CD4-positive, alpha-beta T cell (primary cell): ENCODE results near the gene PTPRN2. TPM values are rescaled to one million over a fixed set of nuclear protein-coding genes. Genes with fewer than 3 reads are reported as not detected.

Experiments
- ATAC-seq: fragments of 200-7000 bp; cut with Tn5 transposase; one replicate; pipeline ENCODE4 v1.10.0; 2022; ENCODE audit warnings: mild to moderate bottlenecking; ENCODE audit not compliant: poor library complexity
- CTCF ChIA-PET: fragments of 350-600 bp; sonication (Branson Sonifier 250); formaldehyde crosslinking; loops from one replicate; lab custom pipeline; 2021; ENCODE audit warnings: antibody characterized with exemption, inconsistent platforms; lab: Charles Lee
- POLR2A ChIA-PET: fragments of 350-600 bp; sonication (Branson Sonifier 250); formaldehyde crosslinking; loops from one replicate; lab custom pipeline; 2021; ENCODE audit warnings: antibody characterized with exemption, inconsistent platforms; lab: Charles Lee
- DNase-seq, 14 experiments: peaks; one replicate each; pipeline ENCODE4 v3.0.0-alpha.2; 2013 to 2020; ENCODE audit warnings: mixed read lengths in 2 of 14
- H3K27ac ChIP-seq, 2 donors: one replicate each; pipeline versions ENCODE4 v1.5.1 to v1.7.0; 2013; ENCODE audit warnings: low read length in 2 of 2, low read depth in 1 of 2, mild to moderate bottlenecking in 1 of 2
- H3K27me3 ChIP-seq, 2 experiments: 1 replicate in 1 of 2; 2 replicates in 1 of 2; pipeline versions ENCODE4 v1.6.1 to v1.7.0; 2013; ENCODE audit warnings: low read length in 2 of 2, control low read depth in 1 of 2, mild to moderate bottlenecking in 1 of 2, moderate library complexity in 1 of 2; ENCODE audit not compliant: insufficient read depth in 2 of 2, control insufficient read depth in 1 of 2
- H3K36me3 ChIP-seq: one replicate; pipeline ENCODE4 v1.6.1; 2013; ENCODE audit warnings: low read length, control low read depth; ENCODE audit not compliant: insufficient read depth
- H3K4me1 ChIP-seq: one replicate; pipeline ENCODE4 v1.6.1; 2013; ENCODE audit warnings: low read length, control low read depth; ENCODE audit not compliant: insufficient read depth
- H3K4me3 ChIP-seq: one replicate; pipeline ENCODE4 v1.5.1; 2013; ENCODE audit warnings: mild to moderate bottlenecking, low read length, moderate library complexity
- H3K9me3 ChIP-seq, 2 experiments: 1 replicate in 1 of 2; 2 replicates in 1 of 2; pipeline versions ENCODE4 v1.6.1 to v1.7.0; 2013; ENCODE audit warnings: low read length in 2 of 2, mild to moderate bottlenecking in 2 of 2, control low read depth in 1 of 2, moderate library complexity in 1 of 2; ENCODE audit not compliant: control insufficient read depth in 1 of 2, insufficient read depth in 1 of 2
- H3K27ac Mint-ChIP-seq: one replicate; pipeline ENCODE4 v1.8.0; 2020; ENCODE audit warnings: mixed read lengths
- H3K27me3 Mint-ChIP-seq: one replicate; pipeline ENCODE4 v1.8.0; 2021; ENCODE audit warnings: mixed read lengths
- H3K36me3 Mint-ChIP-seq: one replicate; pipeline ENCODE4 v1.8.0; 2021; ENCODE audit warnings: low read depth, mixed read lengths
- H3K4me1 Mint-ChIP-seq: one replicate; pipeline ENCODE4 v1.8.0; 2021; ENCODE audit warnings: low read depth, mixed read lengths
- H3K4me3 Mint-ChIP-seq: one replicate; pipeline ENCODE4 v1.8.0; 2020; ENCODE audit warnings: mild to moderate bottlenecking, mixed read lengths
- H3K9me3 Mint-ChIP-seq: one replicate; pipeline ENCODE4 v1.8.0; 2020; ENCODE audit warnings: mixed read lengths
- intact Hi-C, 2 experiments: fragments of 100-400 bp; cut with DNase I in 1 of 2; cut with micrococcal nuclease in 1 of 2; formaldehyde crosslinking; loops; one replicate each; pipeline versions ENCODE4 v1.15.1 to v1.9.0; 2023 to 2025; cut with DNase I, micrococcal nuclease
- total RNA-seq, 174 experiments: library from RNA in 2 of 174; stranded (reverse) in 2 of 174; gene quantifications; one replicate each; pipeline ENCODE4 v1.2.3 and lab custom pipeline; 2021 to 2026
- TF ChIP-seq, protein P1 (sequence below): fragments of 200-600 bp; IDR thresholded peaks from one replicate; pipeline ENCODE4 v1.8.0; 2022; ENCODE audit warnings: antibody characterized with exemption, mild to moderate bottlenecking

PTPRN2 gene
- total RNA-seq, 2 experiments from 2014 or later: 0.34 to 0.44 TPM

DNA sequence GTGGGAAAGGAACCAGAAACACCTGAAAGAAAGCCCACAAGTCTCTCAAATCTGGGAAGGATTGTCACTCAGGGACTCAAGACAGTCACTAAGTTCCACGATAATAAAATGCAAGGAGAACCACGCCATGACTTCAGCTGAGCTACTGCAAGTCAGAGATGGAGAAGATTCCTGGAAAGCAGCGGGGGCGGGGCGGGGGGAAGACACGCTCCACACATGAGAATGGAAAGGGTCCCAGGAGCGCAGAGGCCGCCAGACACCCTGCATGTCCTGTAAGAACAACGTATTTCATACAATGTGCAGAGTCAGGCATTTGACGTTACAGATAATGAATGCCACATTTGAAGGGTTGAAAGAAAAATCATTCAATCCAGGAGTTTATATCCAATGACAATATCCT, 448.1 kb downstream of the PTPRN2 start:
- ChIA-PET CTCF (no interaction called here), POLR2A (no interaction called here)
- intact Hi-C loops: no loop called here
- no peak overlapping the region for H3K27ac ChIP-seq
- H3K36me3 ChIP-seq: no peaks in the 10 kb centered on the region
- DNase-seq: no peak
- TF ChIP-seq, protein P1, sequence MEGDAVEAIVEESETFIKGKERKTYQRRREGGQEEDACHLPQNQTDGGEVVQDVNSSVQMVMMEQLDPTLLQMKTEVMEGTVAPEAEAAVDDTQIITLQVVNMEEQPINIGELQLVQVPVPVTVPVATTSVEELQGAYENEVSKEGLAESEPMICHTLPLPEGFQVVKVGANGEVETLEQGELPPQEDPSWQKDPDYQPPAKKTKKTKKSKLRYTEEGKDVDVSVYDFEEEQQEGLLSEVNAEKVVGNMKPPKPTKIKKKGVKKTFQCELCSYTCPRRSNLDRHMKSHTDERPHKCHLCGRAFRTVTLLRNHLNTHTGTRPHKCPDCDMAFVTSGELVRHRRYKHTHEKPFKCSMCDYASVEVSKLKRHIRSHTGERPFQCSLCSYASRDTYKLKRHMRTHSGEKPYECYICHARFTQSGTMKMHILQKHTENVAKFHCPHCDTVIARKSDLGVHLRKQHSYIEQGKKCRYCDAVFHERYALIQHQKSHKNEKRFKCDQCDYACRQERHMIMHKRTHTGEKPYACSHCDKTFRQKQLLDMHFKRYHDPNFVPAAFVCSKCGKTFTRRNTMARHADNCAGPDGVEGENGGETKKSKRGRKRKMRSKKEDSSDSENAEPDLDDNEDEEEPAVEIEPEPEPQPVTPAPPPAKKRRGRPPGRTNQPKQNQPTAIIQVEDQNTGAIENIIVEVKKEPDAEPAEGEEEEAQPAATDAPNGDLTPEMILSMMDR: no peak
- no peak overlapping the region for H3K4me3 ChIP-seq
- peaks cover 0 to 57% of the 10 kb centered on the region in 2 experiments for H3K9me3 ChIP-seq
- no peaks in the 10 kb centered on the region for H3K4me1 ChIP-seq
- Mint-ChIP-seq H3K9me3 (no peaks in the 10 kb centered on the region), H3K27ac (no peak overlapping the region), H3K27me3 (no peaks in the 10 kb centered on the region), H3K36me3 (no peaks in the 10 kb centered on the region), H3K4me3 (no peak overlapping the region), H3K4me1 (no peaks in the 10 kb centered on the region)
- H3K27me3 ChIP-seq: no peaks in the 10 kb centered on the region
- ATAC-seq: no peak

DNA sequence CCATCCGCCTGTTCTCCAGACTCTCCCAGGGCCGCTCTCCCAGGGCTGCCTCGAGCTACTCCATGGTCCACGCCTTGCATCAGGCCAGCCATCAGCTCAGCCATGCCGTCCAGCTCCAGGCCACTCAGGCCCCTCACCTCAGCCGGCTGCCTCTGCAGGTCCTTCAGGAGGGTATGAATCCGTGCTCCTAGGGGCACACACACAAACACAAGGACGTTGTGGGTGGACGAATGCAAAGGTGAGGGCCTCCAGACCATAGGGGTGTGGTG, 449.4 kb downstream of the PTPRN2 start:
- Mint-ChIP-seq H3K36me3 (no peaks in the 10 kb centered on the region), H3K27ac (no peak overlapping the region), H3K9me3 (no peaks in the 10 kb centered on the region), H3K27me3 (no peaks in the 10 kb centered on the region), H3K4me3 (no peak overlapping the region), H3K4me1 (no peaks in the 10 kb centered on the region)
- Histone ChIP-seq H3K4me1 (no peaks in the 10 kb centered on the region), H3K36me3 (no peaks in the 10 kb centered on the region), H3K4me3 (no peak overlapping the region), H3K27me3 (no peaks in the 10 kb centered on the region), H3K27ac (no peak overlapping the region), H3K9me3 (peaks cover 0 to 54% of the 10 kb centered on the region in 2 experiments)
- intact Hi-C loops: no loop called here
- no peak for ATAC-seq
- TF ChIP-seq, protein P1: no peak
- DNase-seq: no peak
- ChIA-PET CTCF (no interaction called here), POLR2A (no interaction called here)

DNA sequence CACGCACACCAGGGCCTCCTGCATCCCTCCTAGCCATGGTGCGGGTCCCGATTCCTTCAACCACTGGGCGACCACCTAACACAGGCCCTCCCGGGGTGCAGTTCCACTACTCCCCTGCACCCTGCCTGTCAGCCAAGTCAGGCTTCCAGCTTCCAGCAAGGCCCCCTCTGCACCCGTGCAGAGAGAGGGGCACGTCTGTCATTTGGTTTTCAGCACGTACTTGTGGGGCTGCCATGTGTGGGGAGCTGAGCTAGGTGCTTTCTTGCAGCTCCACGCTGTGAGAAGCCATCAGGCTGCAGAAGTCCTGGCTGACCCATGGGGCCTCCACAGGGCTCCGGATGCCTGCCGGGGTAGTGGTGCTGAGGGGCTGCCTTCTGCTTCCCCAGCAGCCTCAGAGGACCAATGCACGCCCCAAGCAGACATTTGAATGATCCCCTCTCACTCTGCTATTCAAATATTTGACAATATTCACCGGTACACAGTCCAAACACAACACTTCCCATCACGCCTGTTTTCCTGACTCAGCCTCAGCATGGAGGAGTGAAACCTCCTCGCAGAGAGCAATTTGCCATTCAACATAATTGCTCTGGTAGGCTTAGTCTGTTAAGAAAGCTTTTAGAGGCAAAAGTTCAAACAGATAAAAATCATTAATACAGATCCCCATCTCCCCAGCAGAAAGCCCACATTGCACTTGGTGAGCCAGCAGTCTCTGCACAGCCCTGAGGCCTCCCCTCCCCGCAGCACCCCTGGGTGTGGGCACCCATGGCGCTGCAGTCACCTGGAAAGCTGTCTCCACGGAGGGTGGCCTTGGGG, 449.9 kb downstream of the PTPRN2 start:
- intact Hi-C loops: no loop called here
- Mint-ChIP-seq H3K4me1 (no peaks in the 10 kb centered on the region), H3K27me3 (no peaks in the 10 kb centered on the region), H3K9me3 (no peaks in the 10 kb centered on the region), H3K27ac (no peak overlapping the region), H3K4me3 (no peak overlapping the region), H3K36me3 (no peaks in the 10 kb centered on the region)
- DNase-seq (peak in 1 of 14 experiments; percentile 28), ATAC-seq (no peak)
- ChIA-PET POLR2A (no interaction called here), CTCF (no interaction called here)
- H3K27ac ChIP-seq: no peak overlapping the region
- H3K36me3 ChIP-seq: no peaks in the 10 kb centered on the region
- H3K9me3 ChIP-seq: peaks cover 0 to 54% of the 10 kb centered on the region in 2 experiments
- no peaks in the 10 kb centered on the region for H3K4me1 ChIP-seq
- H3K27me3 ChIP-seq: no peaks in the 10 kb centered on the region
- TF ChIP-seq, protein P1: no peak
- H3K4me3 ChIP-seq: no peak overlapping the region
